Subcutaneous adipose tissue (tissue), 4 donors: ENCODE data around the gene UNK. TPM values are rescaled to one million over a fixed set of nuclear protein-coding genes. Genes with fewer than 3 reads are reported as not detected.

Source experiments
- total RNA-seq, 4 donors: library from RNA; depleted of rRNA; stranded (reverse); fragments of >200 nt; gene quantifications; one replicate each; pipeline ENCODE4 v1.1.0, GENCODE V29; 2016
- TF ChIP-seq, protein P1 (sequence below): fragments of 450-650 bp; IDR thresholded peaks from one replicate; pipeline ENCODE4 v1.5.1; 2016; ENCODE audit warnings: low read depth, mild to moderate bottlenecking, control low read depth, antibody characterized with exemption, moderate library complexity

The UNK gene
- total RNA-seq, 4 donors from 2014 or later = 21.8 to 42.1 (median 29.7) TPM

- TF ChIP-seq, protein P1, sequence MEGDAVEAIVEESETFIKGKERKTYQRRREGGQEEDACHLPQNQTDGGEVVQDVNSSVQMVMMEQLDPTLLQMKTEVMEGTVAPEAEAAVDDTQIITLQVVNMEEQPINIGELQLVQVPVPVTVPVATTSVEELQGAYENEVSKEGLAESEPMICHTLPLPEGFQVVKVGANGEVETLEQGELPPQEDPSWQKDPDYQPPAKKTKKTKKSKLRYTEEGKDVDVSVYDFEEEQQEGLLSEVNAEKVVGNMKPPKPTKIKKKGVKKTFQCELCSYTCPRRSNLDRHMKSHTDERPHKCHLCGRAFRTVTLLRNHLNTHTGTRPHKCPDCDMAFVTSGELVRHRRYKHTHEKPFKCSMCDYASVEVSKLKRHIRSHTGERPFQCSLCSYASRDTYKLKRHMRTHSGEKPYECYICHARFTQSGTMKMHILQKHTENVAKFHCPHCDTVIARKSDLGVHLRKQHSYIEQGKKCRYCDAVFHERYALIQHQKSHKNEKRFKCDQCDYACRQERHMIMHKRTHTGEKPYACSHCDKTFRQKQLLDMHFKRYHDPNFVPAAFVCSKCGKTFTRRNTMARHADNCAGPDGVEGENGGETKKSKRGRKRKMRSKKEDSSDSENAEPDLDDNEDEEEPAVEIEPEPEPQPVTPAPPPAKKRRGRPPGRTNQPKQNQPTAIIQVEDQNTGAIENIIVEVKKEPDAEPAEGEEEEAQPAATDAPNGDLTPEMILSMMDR = no peak
These were observed 44.4 kb upstream of the UNK start for GRCh38 chr17:75740215-75740614.

DNA sequence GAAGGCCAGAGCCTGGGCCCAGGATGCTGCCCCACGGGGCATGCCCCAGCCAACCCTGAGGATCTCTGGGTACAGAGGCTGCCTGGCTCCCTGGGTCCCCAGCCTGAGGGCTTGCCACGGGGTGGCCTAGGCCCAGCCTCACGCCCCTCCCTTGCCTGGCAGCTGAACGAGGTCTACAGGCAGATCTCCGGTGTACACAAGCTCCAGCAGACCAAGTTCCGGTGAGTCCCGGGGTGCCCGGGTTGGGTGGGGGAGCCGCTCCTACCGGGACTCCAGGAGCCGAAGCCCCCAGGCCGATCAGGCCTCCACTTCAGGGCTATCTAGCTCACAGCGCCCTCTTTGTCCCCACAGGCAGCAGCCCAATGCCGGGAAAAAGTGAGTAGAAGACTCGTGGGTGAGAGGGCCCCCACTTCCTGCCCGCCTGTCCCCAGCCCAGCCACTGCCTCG is 44.0 kb upstream of the UNK start:
- TF ChIP-seq, protein P1 = no peak

DNA sequence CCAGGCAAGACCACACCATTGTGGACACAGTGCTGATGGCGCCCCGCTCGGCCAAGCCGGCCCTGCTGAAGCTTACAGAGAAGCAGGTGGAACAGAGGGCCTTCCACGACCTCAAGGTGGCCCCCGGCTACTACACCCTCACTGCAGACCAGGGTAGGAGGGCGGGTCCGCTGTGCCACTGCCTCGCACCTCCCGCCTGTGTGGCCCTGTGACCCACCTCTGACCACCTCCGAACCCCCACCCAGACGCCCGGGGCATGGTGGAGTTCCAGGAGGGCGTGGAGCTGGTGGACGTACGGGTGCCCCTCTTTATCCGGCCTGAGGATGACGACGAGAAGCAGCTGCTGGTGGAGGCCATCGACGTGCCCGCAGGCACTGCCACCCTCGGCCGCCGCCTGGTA is 42.3 kb upstream of the UNK start:
- TF ChIP-seq, protein P1 = no peak

DNA sequence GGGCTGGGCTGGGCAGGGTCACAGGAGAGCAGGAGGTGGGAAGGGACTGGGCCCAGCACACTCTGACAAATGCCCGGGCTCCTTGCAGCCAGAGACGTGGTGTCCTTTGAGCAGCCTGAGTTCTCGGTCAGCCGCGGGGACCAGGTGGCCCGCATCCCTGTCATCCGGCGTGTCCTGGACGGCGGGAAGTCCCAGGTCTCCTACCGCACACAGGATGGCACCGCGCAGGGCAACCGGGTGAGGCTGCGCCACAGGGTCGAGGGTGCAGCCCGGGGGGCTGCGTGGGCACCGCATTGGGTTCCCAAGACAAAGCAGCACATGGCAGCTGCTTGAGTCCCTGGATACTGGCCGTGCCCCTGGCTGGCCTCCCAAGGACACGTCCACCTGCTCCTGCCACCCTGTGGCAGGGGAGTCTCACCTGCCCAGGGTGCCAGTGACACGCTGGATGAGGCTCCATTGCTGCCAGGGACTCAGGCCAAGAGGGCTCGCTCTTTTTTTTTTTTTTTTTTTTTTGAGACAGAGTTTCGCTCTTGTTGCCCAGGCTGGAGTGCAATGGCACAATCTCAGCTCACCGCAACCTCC is 40.9 kb upstream of the UNK start:
- TF ChIP-seq, protein P1 = no peak

DNA sequence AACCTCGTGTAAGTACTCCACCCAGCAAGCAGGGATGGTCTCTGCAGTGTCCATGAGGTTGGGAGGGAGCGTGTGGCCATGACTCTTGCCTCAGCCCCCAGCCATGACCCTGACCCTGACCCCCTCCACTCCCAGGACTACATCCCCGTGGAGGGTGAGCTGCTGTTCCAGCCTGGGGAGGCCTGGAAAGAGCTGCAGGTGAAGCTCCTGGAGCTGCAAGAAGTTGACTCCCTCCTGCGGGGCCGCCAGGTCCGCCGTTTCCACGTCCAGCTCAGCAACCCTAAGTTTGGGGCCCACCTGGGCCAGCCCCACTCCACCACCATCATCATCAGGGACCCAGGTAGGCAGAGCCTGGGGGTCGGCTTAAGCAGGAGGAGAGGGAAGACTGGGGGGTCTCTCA is 35.9 kb upstream of the UNK start:
- TF ChIP-seq, protein P1 = no peak

DNA sequence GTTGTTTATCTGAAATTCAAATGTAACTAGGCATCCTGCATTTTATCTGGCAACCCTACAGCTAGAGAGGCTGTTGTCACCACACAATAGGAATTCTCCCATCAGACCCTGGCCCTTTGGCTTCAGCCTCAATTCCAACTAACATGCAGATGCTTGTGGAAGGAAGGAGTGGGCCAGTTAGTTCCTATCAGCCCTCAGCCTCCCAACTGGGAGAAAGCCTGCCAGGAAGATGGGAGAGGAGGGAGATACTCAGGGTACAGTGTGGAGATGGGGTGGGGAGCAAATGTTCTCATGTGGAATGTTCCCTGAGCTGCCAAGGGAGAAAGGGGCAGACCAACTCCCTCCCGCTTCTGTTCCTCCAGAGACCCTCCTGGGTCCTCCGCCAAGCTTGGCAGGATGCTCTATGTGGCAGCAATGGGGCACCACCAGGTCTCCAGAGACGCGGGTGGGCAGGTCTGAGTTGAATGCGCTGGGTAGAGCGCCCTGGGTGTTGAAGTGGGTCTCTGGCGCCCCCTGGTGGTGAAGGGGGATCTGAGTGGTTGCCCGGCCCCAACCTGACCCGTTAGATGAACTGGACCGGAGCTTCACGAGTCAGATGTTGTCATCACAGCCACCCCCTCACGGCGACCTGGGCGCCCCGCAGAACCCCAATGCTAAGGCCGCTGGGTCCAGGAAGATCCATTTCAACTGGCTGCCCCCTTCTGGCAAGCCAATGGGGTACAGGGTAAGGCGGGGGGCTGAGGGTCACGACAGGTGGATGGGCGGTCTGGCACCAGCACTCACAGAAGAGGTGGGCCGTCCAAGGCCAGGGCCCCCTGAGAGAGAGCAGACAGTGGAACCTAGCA is 34.8 kb upstream of the UNK start:
- TF ChIP-seq, protein P1 = no peak

DNA sequence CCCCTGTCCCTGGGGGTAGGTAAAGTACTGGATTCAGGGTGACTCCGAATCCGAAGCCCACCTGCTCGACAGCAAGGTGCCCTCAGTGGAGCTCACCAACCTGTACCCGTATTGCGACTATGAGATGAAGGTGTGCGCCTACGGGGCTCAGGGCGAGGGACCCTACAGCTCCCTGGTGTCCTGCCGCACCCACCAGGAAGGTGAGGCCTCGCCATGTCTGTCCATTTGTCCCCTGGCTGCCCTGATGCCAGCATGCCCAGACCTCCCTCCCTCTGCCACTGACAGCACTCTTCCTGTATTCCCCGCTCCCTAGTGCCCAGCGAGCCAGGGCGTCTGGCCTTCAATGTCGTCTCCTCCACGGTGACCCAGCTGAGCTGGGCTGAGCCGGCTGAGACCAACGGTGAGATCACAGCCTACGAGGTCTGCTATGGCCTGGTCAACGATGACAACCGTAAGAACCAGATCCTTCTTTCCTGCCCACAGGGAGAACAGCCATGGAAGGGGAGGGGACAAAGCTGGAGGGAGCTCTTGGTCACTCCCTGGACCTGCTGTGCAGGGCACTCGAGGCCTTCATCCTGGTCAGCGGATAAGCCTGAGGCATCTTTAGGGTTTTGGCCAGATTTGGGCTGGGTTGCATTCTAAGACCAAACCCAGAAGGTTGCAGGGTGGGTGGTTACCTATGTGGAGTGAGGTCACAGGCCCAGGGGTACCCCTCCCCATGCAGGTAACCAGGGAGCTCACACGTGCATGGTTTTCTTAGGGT is 33.8 kb upstream of the UNK start:
- TF ChIP-seq, protein P1 = no peak
